GM23338 (cell line): Measurements from ENCODE around the gene PCLO. TPM values are rescaled to one million over a fixed set of nuclear protein-coding genes. Genes with fewer than 3 reads are reported as not detected.
A peak's percentile ranks its signal among the peaks of the same experiment; 100 is the strongest.

Experiments
- ATAC-seq: fragments of 200-7000 bp; cut with Tn5 transposase; 3 replicates; pipeline ENCODE4 v1.9.1; 2020
- DNase-seq: peaks from one replicate; pipeline ENCODE4 v3.0.0-alpha.2; 2015; ENCODE audit warnings: low spot score
- H2AFZ ChIP-seq: fragments of 200-600 bp; sonication (generic); 2 replicates; pipeline ENCODE4 v1.8.0; 2016; ENCODE audit warnings: antibody characterized with exemption, mild to moderate bottlenecking, moderate library complexity
- H3F3A ChIP-seq: fragments of 200-600 bp; sonication (generic); replicated peaks from 2 replicates; pipeline ENCODE4 v1.8.0; 2017; ENCODE audit warnings: antibody characterized with exemption, mixed run types, low read depth
- H3K27ac ChIP-seq: fragments of 200-600 bp; sonication (generic); 2 replicates; pipeline ENCODE4 v1.6.1; 2016; ENCODE audit warnings: low read depth
- H3K27me3 ChIP-seq: fragments of 200-600 bp; sonication (generic); 2 replicates; pipeline ENCODE4 v1.8.0; 2016; ENCODE audit warnings: mild to moderate bottlenecking, mixed run types, moderate library complexity; ENCODE audit not compliant: insufficient read depth
- H3K36me3 ChIP-seq: fragments of 200-600 bp; sonication (generic); 2 replicates; pipeline ENCODE4 v1.8.0; 2016; ENCODE audit warnings: mild to moderate bottlenecking; ENCODE audit not compliant: insufficient read depth
- H3K4me1 ChIP-seq: fragments of 200-600 bp; sonication (generic); 2 replicates; pipeline ENCODE4 v1.8.0; 2016; ENCODE audit warnings: mild to moderate bottlenecking, moderate library complexity; ENCODE audit not compliant: insufficient read depth
- H3K4me2 ChIP-seq: fragments of 200-600 bp; sonication (generic); 2 replicates; pipeline ENCODE4 v1.7.1; 2017; ENCODE audit warnings: mixed run types
- H3K4me3 ChIP-seq: fragments of 200-600 bp; sonication (generic); 2 replicates; pipeline ENCODE4 v1.6.1; 2016; ENCODE audit warnings: mixed run types
- H3K79me2 ChIP-seq: fragments of 200-600 bp; sonication (generic); replicated peaks from 2 replicates; pipeline ENCODE4 v1.8.0; 2017; ENCODE audit warnings: mild to moderate bottlenecking; ENCODE audit not compliant: insufficient read depth
- H3K9me2 ChIP-seq: fragments of 200-600 bp; sonication (generic); 2 replicates; pipeline ENCODE4 v1.8.0; 2017; ENCODE audit not compliant: insufficient read depth
- H4K20me1 ChIP-seq: fragments of 200-600 bp; sonication (generic); replicated peaks from 2 replicates; pipeline ENCODE4 v1.8.0; 2017; ENCODE audit warnings: mild to moderate bottlenecking; ENCODE audit not compliant: insufficient read depth
- H3K27ac Mint-ChIP-seq: 2 replicates; pipeline ENCODE4 v1.8.0; 2020; ENCODE audit warnings: inconsistent platforms, mild to moderate bottlenecking, moderate library complexity, mixed read lengths
- H3K27me3 Mint-ChIP-seq: 3 replicates; pipeline ENCODE4 v1.8.0; 2022; ENCODE audit warnings: low read depth, mild to moderate bottlenecking, moderate library complexity, mixed read lengths, inconsistent platforms; ENCODE audit not compliant: insufficient read depth, poor library complexity
- H3K36me3 Mint-ChIP-seq: 3 replicates; pipeline ENCODE4 v1.8.0; 2021; ENCODE audit warnings: low read depth, mild to moderate bottlenecking, inconsistent platforms, moderate library complexity, mixed read lengths
- H3K4me1 Mint-ChIP-seq: 3 replicates; pipeline ENCODE4 v1.8.0; 2020; ENCODE audit warnings: mild to moderate bottlenecking, inconsistent platforms, mixed read lengths
- H3K4me3 Mint-ChIP-seq: 3 replicates; pipeline ENCODE4 v1.8.0; 2021; ENCODE audit warnings: moderate library complexity, mild to moderate bottlenecking, inconsistent platforms, mixed read lengths
- H3K9me3 Mint-ChIP-seq: 3 replicates; pipeline ENCODE4 v1.8.0; 2020; ENCODE audit warnings: moderate library complexity, mild to moderate bottlenecking, inconsistent platforms, mixed read lengths
- CTCF ChIP-seq, 2 experiments: fragments of 200-600 bp in 1 of 2; sonication (generic) in 1 of 2; conservative IDR thresholded peaks; 2 replicates each; pipeline versions ENCODE4 v1.5.1 to v1.6.1; 2016 to 2017; ENCODE audit warnings: antibody characterized with exemption in 2 of 2, low read depth in 2 of 2, mild to moderate bottlenecking in 2 of 2, moderate library complexity in 1 of 2
- EZH2 ChIP-seq: fragments of 200-600 bp; sonication (generic); IDR thresholded peaks from one replicate; pipeline ENCODE4 v1.8.0; 2017; ENCODE audit warnings: antibody characterized with exemption, mild to moderate bottlenecking, low read depth; ENCODE audit not compliant: unreplicated experiment
- REST ChIP-seq: IDR thresholded peaks from one replicate; pipeline ENCODE4 v1.6.1; 2018; ENCODE audit warnings: antibody characterized with exemption; ENCODE audit not compliant: unreplicated experiment
- polyA plus RNA-seq: library from polyadenylated mRNA; unstranded; fragments of >200 nt; fragmentation: Nextera tagmentation; extraction: Ambion mirVana; gene quantifications from 2 replicates; pipeline ENCODE4 v1.2.1, GENCODE V29; 2016
- total RNA-seq: library from RNA; depleted of rRNA; stranded (reverse); fragments of >200 nt; shearing (Covaris generic); gene quantifications from 2 replicates; pipeline ENCODE4 v1.2.3, GENCODE V29; 2014

Gene PCLO
- total and polyA plus RNA-seq, 2 experiments from 2014 or later: 7.4 to 9.1 TPM

GRCh38 chr7:82732677-82733076 is 430.0 kb downstream of the PCLO start (continued):
- TF ChIP-seq CTCF (conservative IDR thresholded peaks at IDR 0.05; ENCODE audit: low read depth in 2 of 2): no peak
- TF ChIP-seq REST: no peak
- TF ChIP-seq EZH2: no peak

- Histone ChIP-seq H3K4me1 (no peaks in the 10 kb centered on the region), H3K9me2 (no peaks in the 10 kb centered on the region; the same call in 1 of the 2 replicates), H3K4me3 (no peak overlapping the region), H3K36me3 (no peaks in the 10 kb centered on the region), H4K20me1 (no peaks in the 10 kb centered on the region), H3K79me2 (no peaks in the 10 kb centered on the region), H3F3A (no peaks in the 10 kb centered on the region), H3K27me3 (no peaks in the 10 kb centered on the region), H3K27ac (no peak overlapping the region), H2AFZ (no peak overlapping the region), H3K4me2 (no peak overlapping the region)
- TF ChIP-seq CTCF (conservative IDR thresholded peaks at IDR 0.05; ENCODE audit: low read depth in 2 of 2) (peak; percentile 78 to 97), REST (no peak)
- DNase-seq (peak; percentile 75), ATAC-seq (peak; percentile 31; the same call in 2 of the 3 replicates)
- Mint-ChIP-seq H3K27me3 (no peaks in the 10 kb centered on the region), H3K4me1 (no peaks in the 10 kb centered on the region; the same call in 2 of the 3 replicates), H3K4me3 (no peak overlapping the region), H3K27ac (no peak overlapping the region), H3K36me3 (no peaks in the 10 kb centered on the region), H3K9me3 (no peaks in the 10 kb centered on the region)
Observed at GRCh38 chr7:82729172-82730030, 433.3 kb downstream of the PCLO start.
